Left ventricle myocardium inferior (tissue), 1 donor: ENCODE results near the gene NELFCD. TPM values are rescaled to one million over a fixed set of nuclear protein-coding genes. Genes with fewer than 3 reads are reported as not detected.

Experiments used
- DNase-seq: peaks from one replicate; pipeline ENCODE4 v3.0.0-alpha.2; 2020
- H3K27ac ChIP-seq: fragments of 200-600 bp; replicated peaks from 2 replicates; pipeline ENCODE4 v1.8.0; 2021
- H3K27me3 ChIP-seq: fragments of 200-600 bp; 2 replicates; pipeline ENCODE4 v1.8.0; 2021; ENCODE audit warnings: low read depth
- H3K36me3 ChIP-seq: fragments of 200-600 bp; 2 replicates; pipeline ENCODE4 v1.8.0; 2021
- H3K4me1 ChIP-seq: fragments of 200-600 bp; 2 replicates; pipeline ENCODE4 v1.8.0; 2021
- H3K4me3 ChIP-seq: fragments of 200-600 bp; 2 replicates; pipeline ENCODE4 v1.8.0; 2021; ENCODE audit warnings: mild to moderate bottlenecking, moderate library complexity
- H3K9me3 ChIP-seq: fragments of 200-600 bp; replicated peaks from 2 replicates; pipeline ENCODE4 v1.8.0; 2021
- CTCF ChIP-seq: fragments of 200-600 bp; IDR thresholded peaks from 2 replicates; pipeline ENCODE4 v1.8.0; 2021; ENCODE audit warnings: antibody characterized with exemption, mild to moderate bottlenecking, borderline replicate concordance
- intact Hi-C: fragments of 100-400 bp; cut with micrococcal nuclease; formaldehyde crosslinking; loops from one replicate; pipeline ENCODE4 v1.11.0; 2022
- total RNA-seq: library from RNA; stranded (reverse); fragmentation: NEBNext Ultra II Directional; extraction: Animal tissue kit (Norgen Biotek cat#: 25700); gene quantifications from one replicate; pipeline ENCODE4 v1.2.1, GENCODE V29; 2021
- donor health status: DM: no; HTN: yes; CAD: no; lungs with severe emphysema.

The NELFCD gene
- total RNA-seq, 1 donor from 2014 or later, result 30.4 TPM

- Histone ChIP-seq H3K4me3 (no peak overlapping the region), H3K27me3 (no peaks in the 10 kb centered on the region), H3K9me3 (no peaks in the 10 kb centered on the region), H3K27ac (no peak overlapping the region), H3K4me1 (peaks cover 34% of the 10 kb centered on the region), H3K36me3 (peaks cover 100% of the 10 kb centered on the region)
- TF ChIP-seq CTCF, result no peak
- no peak for DNase-seq
- intact Hi-C loops, result no loop called here
Measured at GRCh38 chr20:58991715-58992114, 10.7 kb downstream of the NELFCD start.

GRCh38 chr20:58992911-58993310, 11.9 kb downstream of the NELFCD start:
- no peak overlapping the region for H3K4me3 ChIP-seq
- TF ChIP-seq CTCF, result no peak
- intact Hi-C loops, result no loop called here
- no peaks in the 10 kb centered on the region for H3K9me3 ChIP-seq
- H3K27ac ChIP-seq, result peak overlapping the region; percentile 30
- H3K36me3 ChIP-seq, result peaks cover 100% of the 10 kb centered on the region
- DNase-seq, result no peak
- no peaks in the 10 kb centered on the region for H3K27me3 ChIP-seq
- H3K4me1 ChIP-seq, result peaks cover 33% of the 10 kb centered on the region

GRCh38 chr20:58993332-58994248, 12.5 kb downstream of the NELFCD start:
- peaks cover 100% of the 10 kb centered on the region for H3K36me3 ChIP-seq
- H3K4me1 ChIP-seq, result peaks cover 33% of the 10 kb centered on the region
- peak overlapping the region; percentile 55 for H3K27ac ChIP-seq
- no peak for DNase-seq
- no peaks in the 10 kb centered on the region for H3K27me3 ChIP-seq
- H3K4me3 ChIP-seq, result no peak overlapping the region
- no peak for TF ChIP-seq CTCF
- intact Hi-C loops, result no loop called here
- no peaks in the 10 kb centered on the region for H3K9me3 ChIP-seq

GRCh38 chr20:58994390-58995159, 13.5 kb downstream of the NELFCD start:
- H3K27ac ChIP-seq, result peak overlapping the region; percentile 55
- intact Hi-C loops, result no loop called here

More at GRCh38 chr20:58994390-58995159, 13.5 kb downstream of the NELFCD start:
- Histone ChIP-seq H3K27me3 (no peaks in the 10 kb centered on the region), H3K4me1 (peaks cover 33% of the 10 kb centered on the region), H3K9me3 (no peaks in the 10 kb centered on the region), H3K4me3 (no peak overlapping the region), H3K36me3 (peaks cover 100% of the 10 kb centered on the region)
- no peak for DNase-seq
- TF ChIP-seq CTCF, result no peak
